SHP77 (cell line): ENCODE measurements around the gene HOXB1.
A peak's percentile ranks its signal among the peaks of the same experiment; 100 is the strongest.

ENCODE experiments used
- DNase-seq, 2 experiments: peaks; one replicate each; lab custom pipeline; 2025; lab: John Stamatoyannopoulos, UW

The HOXB1 gene

GRCh38 chr17:48567646-48568354, 37.0 kb upstream of the HOXB1 start:
- no peak for DNase-seq

DNA sequence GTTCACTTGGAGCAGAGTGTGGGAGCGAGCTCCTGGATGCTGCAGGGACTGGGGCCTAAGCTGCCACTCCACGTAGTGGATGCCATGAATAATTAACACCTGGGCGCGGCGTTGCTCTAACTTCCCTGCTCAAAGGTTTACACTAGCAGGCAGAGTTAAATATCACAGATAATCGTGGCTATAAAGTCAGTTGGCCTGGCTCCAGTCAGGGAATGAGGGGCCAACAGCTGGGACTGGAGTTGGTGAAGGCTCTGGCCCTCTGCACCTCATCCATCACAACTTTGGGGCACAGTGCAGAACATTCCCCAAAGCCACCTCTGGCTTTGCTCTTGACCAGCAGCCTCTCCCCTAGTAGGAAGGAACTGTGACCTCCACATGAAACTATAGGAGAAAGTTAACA, 36.4 kb upstream of the HOXB1 start:
- DNase-seq, result no peak

DNA sequence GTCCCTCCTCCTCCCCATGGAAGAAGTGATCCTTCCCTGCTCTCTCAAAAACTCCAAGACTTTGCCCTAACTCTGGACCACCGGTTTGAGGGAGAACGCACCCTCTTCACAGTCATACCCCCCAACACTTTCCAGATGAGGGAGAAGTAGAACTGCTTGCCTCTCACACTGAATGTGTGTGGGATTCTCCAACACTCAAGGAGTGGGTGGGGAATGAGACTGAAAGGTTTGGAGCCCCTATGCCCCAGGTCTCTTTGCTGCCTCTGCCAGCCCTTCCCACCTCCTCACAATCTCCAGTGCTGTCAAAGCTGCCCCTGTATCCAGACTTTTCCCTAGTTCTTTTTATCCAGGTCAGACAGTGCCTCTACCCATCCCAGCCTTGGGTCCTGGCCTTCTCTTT, 35.9 kb upstream of the HOXB1 start:
- DNase-seq, result no peak

- no peak for DNase-seq
Observed at GRCh38 chr17:48565925-48566710, 35.3 kb upstream of the HOXB1 start.

GRCh38 chr17:48565022-48565554, 34.3 kb upstream of the HOXB1 start:
- no peak for DNase-seq

GRCh38 chr17:48564188-48565021, 33.6 kb upstream of the HOXB1 start:
- no peak for DNase-seq

- DNase-seq, result no peak
Observed at GRCh38 chr17:48563867-48564187, 33.0 kb upstream of the HOXB1 start.

- peak; percentile 25 to 31 for DNase-seq
Observed at GRCh38 chr17:48563385-48563838, 32.6 kb upstream of the HOXB1 start.

GRCh38 chr17:48562934-48563333, 32.1 kb upstream of the HOXB1 start:
- DNase-seq, result no peak

DNA sequence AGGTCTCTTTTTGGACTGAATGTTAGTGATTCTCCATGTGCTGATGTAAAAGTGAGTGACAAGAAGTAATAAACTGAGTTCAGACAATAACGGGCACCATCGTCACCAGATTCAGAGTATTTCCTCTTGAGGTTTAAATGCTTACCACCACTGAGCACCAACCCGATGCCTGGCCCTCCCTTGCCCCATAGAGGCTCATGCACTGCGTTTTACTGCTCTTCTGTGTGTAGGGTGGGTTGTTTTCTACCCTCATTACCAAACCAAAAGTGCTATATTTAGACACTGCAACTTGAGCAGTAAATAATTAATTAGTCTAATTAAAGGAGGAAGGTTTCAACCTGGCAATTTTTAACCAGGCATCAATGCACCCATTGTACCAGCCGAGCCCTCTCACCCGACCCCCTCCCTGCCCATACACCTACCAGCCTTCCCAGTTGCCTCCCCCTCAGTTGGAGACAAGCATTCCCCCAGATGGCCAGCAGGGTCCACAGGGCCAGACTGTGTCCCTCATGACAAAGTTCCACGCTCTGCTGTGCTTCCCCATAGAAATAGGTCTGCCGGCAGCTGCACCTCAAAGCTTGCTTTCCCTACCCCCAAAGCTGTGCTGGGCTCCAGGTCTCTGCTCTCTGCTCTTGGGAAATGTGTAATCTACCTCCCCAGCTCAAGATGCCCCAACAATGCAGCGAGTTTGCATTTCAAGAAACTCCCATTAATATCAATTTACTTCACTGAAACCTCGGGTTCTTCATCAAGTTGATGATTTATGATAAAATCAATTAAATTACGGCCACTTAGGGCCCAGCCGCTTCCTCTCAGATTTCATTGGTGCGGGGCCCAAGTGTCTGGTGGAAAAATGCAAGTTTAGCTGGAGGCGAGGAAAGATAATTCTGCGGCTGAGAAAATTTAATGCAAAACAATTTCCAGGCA, 31.3 kb upstream of the HOXB1 start:
- peak in 1 of 2 experiments; percentile 6 for DNase-seq

- no peak for DNase-seq
Observed at GRCh38 chr17:48559840-48560817, 29.3 kb upstream of the HOXB1 start.

- no peak for DNase-seq
Observed at GRCh38 chr17:48559122-48559839, 28.5 kb upstream of the HOXB1 start.

DNA sequence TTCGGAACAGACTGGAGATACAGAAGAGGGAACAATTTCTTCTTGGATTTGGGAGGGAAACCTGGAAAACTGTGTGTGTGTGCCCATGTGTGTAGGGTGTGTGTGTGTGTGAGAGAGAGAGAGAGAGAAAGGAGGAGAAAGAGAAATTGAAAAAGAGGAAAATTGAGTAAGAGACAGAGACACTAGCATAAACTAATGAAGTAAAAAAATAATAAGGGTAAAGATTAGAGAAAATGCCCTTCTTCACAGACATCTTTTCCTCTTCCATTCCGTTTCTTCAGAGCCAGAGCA, 28.0 kb upstream of the HOXB1 start:
- no peak for DNase-seq

DNA sequence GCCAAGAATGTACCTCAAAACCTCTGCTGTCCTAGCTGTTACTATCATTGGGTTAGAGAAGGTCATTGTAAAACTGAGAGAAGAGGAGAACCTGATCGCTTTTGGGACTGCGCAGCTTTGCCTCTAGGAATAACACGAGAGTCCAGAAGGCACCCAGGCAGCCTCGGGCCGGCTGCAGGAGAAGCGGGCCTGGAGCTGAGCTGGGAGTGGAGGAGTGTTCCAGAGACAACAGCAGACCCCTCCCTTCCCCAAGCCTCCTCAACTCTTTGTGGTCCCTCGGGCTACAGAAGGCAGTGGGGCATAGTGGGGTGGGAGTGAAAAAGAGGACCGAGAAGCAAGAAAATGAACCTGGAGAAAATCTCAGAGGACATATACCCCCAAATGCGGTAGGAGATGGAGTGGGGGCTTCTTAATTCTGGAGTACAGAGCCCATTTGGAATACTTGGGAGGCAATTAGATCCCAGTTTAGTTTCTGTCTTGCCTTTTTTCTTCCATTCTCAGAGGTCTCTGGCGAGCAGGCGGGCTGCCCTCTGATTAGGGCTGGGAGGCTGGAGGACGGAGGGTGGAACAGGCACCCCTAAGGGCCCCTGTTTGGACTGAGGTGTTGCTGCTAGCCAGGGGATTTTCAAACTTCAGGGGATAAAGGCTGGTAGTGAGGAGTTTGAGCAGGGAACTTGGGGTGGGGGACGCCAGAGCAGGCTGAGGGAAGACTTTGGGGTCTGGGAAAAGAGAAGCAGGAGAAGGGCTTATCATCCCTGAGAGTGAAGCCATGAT, 27.4 kb upstream of the HOXB1 start:
- DNase-seq, result no peak

DNA sequence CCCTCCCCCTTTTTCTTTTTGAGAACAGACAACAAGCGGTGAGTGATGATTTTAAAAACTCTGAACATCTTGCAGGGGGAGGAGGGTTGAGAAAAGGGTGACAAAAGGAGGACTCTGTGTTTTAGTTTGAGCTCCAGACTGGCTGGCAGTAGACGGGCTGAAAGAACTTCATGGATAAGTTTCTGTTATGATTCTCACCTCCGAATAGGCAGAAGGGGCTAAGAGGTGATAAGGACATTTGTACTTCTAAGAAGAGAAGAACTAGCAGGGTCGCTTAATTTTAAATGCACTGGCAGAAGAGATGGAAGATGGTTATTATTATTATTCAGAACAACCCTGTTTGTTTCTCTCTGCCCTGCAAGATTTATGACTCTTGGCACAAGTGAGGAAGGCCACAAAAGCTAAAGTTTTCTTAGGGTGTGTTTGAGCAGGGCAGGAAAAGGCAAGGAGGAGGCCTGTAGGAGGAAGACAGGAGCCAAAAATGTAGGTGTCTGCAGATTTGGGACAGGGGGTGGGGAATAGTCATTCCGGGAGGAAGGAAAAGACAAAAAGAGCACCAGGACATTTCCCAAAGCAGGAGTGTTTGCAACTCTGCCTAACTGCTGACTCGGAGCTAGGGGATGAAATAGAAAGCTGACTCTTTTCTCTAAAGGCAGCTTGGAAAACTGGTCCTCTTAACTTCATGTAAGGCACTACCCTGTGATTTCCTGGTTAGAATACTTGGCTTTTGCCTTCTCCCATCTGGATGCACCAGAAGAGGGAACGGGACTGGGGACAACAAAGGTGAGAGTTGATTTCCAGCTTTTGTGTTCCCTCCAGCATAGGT, 26.0 kb upstream of the HOXB1 start:
- no peak for DNase-seq

DNA sequence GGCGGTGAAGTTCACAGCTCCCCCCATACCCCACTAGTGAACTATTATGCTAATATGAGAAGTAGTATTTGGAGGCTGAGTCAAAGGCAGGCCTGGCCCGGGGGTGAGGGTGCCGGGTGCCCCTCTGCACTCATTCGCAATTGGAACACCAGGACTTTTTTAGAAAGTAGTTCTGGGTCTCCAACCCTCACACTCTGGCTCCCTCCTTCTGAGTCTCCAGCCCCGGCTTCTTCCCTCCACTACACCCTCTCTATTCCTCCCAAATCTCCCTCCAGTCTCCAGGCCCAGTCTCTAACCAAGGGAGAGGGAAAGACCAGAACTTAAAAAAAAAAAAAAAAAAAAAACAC, 25.4 kb upstream of the HOXB1 start:
- no peak for DNase-seq

- peak in 1 of 2 experiments; percentile 20 for DNase-seq
Observed at GRCh38 chr17:48555258-48556228, 24.7 kb upstream of the HOXB1 start.
